Measurements from ENCODE around the gene MDGA2.

DNA sequence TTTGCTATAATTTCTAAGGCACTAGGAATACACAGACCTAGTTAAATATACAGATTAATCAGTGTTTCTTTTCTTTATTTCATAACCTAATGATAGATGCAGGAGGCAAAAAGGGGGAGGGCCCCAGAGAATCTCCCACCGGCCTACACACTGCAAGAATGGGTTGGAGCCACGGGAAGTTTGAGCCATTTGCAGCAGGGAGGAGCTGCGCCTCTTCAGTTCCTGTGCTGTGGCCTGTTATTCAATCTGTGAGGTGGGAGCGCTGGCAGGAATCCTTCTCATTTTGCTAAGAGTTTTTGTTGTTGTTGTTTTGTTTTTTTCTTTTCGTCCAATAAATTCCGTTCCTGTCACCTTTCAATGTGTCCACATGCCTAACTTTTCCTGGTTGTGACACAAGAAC, 772.6 kb downstream of the MDGA2 start:
- no peak for TF ChIP-seq POLR2A (IDR thresholded peaks at IDR 0.05)
- TF ChIP-seq, protein P1, sequence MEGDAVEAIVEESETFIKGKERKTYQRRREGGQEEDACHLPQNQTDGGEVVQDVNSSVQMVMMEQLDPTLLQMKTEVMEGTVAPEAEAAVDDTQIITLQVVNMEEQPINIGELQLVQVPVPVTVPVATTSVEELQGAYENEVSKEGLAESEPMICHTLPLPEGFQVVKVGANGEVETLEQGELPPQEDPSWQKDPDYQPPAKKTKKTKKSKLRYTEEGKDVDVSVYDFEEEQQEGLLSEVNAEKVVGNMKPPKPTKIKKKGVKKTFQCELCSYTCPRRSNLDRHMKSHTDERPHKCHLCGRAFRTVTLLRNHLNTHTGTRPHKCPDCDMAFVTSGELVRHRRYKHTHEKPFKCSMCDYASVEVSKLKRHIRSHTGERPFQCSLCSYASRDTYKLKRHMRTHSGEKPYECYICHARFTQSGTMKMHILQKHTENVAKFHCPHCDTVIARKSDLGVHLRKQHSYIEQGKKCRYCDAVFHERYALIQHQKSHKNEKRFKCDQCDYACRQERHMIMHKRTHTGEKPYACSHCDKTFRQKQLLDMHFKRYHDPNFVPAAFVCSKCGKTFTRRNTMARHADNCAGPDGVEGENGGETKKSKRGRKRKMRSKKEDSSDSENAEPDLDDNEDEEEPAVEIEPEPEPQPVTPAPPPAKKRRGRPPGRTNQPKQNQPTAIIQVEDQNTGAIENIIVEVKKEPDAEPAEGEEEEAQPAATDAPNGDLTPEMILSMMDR (IDR thresholded peaks at IDR 0.05) = no peak

Data from right lobe of liver (tissue), 4 donors.